Glomerular visceral epithelial cell (primary cell): ENCODE measurements around the gene CCNB1.
"Not testable (repeated sequence)": the region's sequence is repeated elsewhere in the genome, so short reads cannot be mapped to it uniquely, and the experiment has no call there.

Source experiments
- DNase-seq: peaks from one replicate; pipeline ENCODE4 v3.0.0-alpha.2; 2016; ENCODE audit errors: extremely low spot score

Gene CCNB1

DNA sequence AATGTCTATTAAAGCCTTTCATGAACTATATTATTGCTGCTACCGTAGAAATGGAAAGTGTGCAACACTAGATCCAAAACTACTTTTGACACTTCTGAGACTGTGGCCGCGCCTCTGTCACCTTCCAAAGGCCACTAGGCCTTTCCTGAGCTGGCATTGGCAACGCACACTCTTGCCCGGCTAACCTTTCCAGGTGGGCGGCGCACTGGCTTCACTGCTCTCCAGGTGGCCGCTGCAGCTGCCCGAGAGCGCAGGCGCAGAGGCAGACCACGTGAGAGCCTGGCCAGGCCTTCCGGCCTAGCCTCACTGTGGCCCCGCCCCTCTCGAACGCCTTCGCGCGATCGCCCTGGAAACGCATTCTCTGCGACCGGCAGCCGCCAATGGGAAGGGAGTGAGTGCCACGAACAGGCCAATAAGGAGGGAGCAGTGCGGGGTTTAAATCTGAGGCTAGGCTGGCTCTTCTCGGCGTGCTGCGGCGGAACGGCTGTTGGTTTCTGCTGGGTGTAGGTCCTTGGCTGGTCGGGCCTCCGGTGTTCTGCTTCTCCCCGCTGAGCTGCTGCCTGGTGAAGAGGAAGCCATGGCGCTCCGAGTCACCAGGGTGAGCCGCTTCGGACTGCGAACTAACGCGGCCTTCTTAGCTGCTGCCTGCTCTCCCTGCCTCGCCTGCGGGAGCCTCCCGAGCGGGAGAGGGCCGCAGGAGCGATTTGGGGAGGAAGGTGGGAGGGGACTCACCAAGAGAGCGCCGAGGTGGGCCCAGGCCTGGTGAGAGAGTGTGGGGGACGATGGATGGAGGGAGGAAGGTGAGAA, at the start of gene CCNB1:
TSS of gene CCNB1 (plus strand) at position 465 of the 807 bp plus-strand sequence. CDS start at position 578, 113 bp downstream.
- DNase-seq: peak; percentile 99

DNA sequence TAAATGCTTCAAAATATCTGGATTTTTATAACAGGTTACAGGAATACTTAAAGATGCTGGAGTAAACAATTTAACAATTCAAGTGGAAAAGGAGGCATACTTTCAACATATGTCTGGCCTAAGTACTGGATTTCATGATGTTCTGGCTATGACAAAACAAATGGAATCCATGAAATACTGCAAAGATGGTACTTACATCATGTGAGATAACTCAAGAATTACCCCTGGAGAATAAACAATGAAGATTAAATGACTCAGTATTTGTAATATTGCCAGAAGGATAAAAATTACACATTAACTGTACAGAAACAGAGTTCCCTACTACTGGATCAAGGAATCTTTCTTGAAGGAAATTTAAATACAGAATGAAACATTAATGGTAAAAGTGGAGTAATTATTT, 37.5 kb upstream of the CCNB1 start:
- peak; percentile 33 for DNase-seq

DNA sequence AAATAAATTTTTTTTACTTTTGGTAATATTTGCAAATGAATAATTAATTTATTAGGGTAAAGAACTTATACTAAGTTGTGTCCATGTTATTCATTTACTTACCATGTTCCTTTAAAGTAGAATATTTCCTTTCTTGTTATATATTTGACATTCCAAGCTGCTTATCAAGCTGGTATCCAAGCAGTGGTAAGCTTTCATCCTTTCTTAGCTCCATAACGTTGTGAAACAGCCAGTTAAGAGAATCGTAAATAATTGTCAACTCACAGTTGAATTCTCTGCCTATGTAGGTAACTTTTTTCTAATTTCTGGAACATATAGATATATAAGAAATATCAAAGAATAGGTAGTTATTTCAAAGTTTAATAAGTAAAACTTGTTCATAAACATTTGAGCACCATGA, 36.7 kb upstream of the CCNB1 start:
- DNase-seq: no peak

DNA sequence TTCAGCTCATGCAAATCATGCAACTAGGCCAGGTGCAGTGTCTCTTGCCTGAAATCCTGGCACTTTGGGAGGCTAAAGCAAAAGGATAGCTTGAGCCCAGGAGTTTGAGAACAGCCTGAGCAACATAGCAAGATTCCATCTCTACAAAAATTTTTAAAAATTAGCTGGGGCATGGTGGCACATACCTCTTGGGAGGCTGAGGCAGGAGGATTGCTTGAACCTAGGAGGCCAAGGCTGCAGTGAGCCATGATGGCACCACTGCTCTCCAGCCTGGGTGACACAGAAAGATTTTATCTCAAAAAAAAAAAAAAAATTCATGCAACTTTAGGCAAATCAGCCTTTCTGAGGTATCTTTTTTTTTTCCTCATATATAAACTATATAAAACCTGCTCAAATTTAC, 35.6 kb upstream of the CCNB1 start:
- no peak for DNase-seq

DNA sequence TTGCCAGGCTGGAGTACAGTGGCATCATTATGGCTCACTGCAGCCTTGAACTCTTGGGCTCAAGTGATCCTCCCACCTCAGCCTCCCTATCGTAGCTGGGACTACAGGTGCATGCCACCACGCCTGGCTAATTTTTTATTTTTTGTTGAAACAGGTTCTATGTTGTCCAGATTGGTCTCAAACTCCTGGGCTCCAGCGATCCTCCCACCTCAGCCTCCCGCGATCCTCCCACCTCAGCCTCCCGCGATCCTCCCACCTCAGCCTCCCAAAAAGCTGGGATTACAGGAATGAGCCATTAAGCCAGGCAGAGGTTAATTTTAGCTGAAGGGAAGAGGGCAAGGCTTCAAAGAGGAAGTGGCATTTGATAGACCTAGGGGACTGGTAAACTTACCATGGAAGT, 32.8 kb upstream of the CCNB1 start:
- no peak for DNase-seq

DNA sequence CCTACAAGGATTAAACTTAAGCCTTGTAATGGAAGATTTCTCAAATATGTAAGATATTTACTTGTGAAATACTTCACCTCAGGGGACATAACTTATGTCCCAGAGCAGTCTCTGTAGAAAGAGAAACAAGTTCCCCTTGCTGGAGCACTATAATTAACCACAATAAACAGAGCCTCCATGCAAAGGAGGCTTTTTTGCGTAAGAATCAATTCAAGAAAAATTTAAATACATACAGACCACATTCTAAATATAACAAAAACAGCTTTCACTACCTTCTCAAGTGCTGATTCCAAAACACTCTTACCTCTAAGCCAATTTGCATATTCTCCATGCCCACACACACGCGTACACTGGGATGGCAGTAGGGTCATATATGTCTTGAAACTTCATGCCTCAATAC, 30.7 kb upstream of the CCNB1 start:
- DNase-seq: no peak

DNA sequence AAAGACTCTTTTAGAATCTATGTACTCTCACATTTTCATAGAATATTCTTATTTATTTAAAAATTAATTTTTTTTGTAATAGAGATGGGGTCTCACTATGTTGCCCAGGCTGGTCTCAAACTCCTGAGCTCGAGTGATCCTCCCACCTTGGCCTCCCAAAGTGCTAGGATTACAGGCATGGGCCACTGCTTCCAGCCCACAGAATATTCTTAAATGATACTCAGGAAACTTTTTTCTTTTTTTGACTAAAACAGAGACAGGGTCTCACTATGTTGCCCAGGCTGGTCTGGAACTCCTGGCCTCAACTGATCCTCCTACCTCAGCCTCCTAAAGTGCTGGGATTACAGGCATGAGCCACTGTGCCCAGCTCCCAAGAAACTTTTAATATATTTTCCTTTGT, 29.7 kb upstream of the CCNB1 start:
- not testable (repeated sequence) for DNase-seq

DNA sequence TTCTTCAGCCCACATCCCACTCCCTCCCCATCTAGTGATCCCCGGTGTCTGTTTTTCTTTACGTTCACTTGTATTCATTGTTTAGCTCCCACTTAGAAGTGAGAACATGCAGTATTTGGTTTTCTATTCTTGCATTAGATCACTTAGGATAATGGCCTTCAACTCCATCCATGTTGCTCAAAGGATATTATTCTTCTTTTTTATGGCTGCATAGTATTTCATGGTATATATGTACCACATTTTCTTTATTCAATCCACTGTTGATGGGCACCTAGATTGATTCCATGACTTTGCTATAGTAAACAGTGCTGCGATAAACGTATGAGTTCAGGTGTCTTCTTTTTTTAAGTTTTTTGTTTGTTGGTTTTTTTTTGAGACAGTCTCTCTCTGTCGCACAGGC, 29.1 kb upstream of the CCNB1 start:
- DNase-seq: no peak

DNA sequence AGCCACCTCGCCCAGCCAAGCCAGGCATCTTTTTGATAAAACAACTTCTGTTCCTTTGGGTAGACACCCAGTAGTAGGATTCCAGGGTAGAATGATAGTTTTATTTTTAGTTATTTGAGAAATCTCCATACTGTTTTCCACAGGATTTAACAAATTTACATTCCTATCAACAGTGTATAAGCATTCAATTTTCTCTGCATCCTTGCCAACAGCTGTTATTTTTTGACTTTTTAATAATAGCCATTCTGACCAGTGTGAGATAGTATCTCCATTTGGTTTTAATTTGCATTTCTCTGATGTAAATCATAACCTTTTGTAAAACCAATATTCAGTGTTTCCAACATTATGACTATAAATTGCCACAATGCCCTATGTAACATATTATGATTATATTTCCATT, 28.2 kb upstream of the CCNB1 start:
- no peak for DNase-seq

DNA sequence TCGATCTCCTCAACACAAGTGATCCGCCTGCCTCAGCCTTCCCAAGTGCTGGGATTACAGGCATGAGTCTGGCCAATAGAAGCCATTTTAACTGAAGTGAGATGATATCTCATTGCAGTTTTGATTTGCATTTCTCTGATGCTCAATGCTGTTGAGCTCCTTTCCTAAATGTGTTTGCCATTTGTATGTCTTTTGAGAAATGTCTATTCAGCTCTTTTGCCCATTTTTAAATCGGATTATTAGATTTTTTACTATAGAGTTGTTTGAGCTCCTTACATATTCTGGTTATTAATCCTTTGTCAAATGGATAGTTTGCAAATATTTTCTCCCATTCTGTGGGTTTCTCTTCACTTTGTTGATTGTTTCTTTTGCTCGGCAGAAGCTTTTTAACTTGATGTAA, 26.7 kb upstream of the CCNB1 start:
- DNase-seq: not testable (repeated sequence)

DNA sequence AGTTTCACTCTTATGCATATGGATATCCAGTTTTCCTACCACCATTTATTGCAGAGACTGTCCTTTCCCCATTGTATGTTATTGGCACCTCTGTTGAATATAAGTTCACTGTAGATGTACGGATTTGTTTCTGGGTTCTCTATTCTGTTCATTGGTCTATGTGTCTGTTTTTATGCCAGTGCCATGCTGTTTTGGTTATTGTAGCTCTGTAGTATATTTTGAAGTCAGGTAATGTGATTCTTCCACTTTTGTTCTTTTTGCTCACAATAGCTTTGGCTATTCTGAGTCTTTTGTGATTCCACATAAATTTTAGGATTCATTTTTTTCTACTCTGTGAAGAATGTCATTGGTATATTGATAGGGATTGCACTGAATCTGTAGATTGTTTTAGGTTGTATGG, 26.1 kb upstream of the CCNB1 start:
- DNase-seq: no peak

DNA sequence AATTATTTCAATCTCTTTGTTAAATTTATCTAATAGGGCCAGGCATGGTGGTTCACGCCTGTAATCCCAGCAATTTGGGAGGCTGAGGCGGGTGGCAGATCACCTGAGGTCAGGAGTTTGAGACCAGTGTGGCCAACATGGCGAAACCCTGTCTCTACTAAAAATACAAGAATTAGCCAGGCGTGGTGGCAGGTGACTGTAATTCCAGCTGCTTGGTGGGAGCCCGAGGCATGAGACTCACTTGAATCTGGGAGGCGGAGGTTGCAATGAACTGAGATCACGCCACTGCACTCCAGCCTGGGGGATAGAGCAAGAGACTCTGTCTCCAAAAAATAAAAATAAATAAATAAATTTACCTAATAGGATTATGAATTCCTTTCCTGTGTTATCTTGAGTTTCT, 18.4 kb upstream of the CCNB1 start:
- DNase-seq: not testable (repeated sequence)

DNA sequence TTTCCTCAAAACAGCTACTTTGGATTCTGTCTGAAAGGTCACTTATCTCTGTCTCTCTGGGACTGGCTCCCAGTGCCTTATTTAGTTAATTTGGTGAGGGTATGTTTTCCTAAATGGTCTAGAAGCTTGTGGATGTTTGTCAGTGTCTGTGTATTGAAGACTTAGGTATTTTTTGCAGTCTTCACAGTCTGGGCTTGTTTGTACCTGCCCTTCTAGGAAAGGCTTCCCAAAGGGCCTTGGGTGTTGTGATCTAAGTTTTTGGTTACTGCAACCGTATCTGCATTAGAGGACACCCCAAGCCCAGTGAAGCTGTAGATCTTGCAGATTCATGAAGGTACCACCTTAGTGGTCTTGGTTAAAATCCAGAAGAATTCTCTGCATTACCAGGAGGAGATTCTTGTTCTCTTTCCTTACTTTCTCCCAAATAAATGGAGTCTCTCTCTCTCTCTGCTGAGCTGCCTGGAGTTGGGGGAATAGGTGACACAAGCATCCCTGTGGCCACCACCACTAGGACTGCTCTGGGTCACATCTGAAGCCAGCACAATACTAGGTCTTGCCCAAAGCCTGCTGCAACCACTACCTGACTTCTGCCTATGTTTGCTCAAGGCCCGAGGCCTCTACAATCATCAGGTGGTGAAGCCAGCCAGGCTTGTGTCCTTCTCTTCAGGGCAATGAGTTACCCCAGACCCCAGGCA, 17.8 kb upstream of the CCNB1 start:
- no peak for DNase-seq

DNA sequence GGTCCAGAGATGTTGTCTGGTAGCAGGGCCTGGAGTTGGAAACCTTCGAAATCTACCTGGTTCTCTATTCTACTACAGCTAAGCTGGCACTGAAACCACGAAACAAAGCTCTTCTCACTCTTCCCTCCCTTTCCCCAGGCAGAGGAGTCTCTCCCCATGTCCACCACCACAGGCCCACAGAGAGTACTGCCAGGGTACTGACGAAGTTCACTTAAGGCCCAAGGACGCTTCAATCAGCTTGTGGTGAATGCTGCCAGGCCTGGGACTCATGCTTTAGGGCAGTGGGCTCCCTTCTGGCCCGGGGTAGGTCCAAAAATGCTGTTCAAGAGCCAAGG, 17.3 kb upstream of the CCNB1 start:
- DNase-seq: no peak

DNA sequence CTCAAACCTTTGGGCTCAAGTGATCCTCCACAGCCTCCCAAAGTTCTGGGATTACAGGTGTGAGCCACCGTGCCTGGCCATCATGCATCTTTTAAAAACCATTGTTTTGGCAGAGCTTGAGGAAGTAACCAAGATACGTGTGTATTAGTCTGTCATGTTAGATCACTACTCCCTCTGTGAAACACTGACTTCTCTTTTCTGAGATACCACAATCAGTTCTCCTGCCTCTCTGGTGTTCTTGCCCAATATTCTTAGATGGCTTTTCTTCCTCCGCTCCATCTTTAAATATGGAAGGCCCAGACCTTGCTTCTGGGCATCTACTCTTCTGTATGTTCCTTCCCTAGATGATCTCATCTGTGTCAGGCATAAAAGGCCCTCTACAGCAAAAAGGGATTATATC, 14.2 kb upstream of the CCNB1 start:
- no peak for DNase-seq

DNA sequence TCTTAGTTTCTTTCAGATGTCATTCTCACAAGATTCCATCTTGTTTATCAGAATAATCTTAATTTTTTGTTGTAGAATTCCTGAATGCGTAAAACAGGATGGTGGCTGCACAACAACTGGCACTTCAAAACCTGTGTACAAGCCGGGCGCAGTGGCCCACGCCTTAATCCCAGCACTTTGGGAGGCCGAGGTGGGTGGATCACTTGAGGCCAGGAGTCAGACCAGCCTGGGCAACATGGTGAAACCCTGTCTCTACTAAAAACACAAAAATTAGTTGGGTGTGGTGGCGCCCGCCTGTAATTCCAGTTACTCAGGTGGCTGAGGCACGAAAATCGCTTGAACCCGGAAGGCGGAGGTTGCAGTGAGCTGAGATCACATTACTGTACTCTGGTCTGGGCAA, 10.5 kb upstream of the CCNB1 start:
- no peak for DNase-seq

DNA sequence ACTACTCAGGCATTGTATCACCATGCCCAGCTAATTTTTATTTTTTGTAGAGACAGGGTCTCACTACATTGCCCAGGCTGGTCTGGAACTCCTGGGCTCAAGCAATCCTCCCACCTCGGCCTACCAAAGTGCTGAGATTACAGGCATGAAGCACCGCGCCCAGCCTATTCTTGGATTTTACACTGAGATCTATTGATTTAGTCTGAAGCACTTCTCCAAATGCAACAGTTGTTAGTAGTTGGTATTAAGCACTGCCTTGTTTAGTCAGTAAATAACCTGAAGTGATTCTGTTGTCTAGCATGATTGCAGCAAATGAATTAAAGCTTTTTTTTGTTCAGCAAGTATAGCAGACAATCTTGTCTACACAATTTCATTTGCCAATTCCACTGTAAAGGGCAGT, 8.9 kb upstream of the CCNB1 start:
- DNase-seq: no peak

DNA sequence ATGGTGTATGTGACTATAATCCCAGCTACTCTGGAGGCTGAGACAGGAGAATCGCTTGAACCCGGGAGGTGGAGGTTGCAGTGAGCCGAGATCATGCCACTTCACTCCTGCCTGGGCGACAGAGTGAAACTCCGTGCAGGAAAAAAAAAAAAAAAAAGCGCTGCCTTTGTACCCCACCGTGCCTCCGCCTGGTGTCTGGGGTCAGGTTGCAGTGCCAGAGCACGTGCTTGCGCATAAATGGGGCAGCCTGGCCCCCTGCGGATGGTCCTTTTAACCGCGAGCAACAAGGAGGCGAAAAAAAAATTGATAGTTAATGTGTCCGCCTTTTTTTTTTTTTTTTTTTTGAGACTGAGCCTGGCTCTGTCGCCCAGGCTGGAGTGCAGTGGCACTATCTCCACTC, 6.3 kb upstream of the CCNB1 start:
- no peak for DNase-seq

DNA sequence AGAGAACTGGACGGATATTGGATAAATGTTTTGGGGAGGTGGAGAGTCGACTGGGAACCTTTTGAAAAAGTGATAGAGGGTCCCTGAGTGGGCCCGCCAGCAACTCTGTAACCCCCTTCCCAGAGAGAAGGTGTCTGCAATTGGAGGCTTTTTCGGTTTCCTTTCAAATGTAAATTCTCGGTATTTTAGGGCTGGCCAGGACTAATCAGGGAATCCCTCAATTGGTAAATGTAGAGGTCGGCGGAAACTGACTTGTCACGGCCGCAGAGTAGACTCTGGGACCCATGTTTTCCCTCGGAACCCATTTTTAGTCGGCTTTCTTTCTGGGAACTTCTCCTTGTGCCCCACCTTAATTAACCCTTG, 524 bp downstream of the CCNB1 start:
- peak; percentile 15 for DNase-seq

DNA sequence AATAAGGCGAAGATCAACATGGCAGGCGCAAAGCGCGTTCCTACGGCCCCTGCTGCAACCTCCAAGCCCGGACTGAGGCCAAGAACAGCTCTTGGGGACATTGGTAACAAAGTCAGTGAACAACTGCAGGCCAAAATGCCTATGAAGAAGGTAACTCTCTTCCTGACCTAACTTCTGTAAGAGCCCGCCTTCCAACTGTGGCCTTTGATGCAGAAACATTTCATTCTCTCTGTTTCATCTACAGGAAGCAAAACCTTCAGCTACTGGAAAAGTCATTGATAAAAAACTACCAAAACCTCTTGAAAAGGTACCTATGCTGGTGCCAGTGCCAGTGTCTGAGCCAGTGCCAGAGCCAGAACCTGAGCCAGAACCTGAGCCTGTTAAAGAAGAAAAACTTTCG, 979 bp downstream of the CCNB1 start:
- no peak for DNase-seq

DNA sequence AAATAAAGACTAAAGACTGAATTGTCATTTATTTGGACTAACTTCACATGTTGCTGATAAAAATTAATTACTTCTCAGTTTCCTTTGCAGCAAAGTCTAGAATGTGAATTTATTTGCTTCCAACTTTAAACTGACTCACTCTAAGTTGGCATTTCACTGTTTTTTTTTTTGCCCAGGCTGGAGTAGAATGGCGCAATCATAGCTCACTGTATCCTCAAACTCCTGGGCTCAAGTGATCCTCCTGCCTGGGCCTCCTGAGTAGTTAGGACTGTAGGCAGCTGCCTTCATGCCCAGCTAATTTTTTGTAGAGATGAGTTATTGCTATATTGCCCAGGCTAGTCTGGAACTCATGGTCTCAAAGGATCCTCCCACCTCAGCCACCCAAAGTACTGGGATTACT, 3.5 kb downstream of the CCNB1 start:
- no peak for DNase-seq

DNA sequence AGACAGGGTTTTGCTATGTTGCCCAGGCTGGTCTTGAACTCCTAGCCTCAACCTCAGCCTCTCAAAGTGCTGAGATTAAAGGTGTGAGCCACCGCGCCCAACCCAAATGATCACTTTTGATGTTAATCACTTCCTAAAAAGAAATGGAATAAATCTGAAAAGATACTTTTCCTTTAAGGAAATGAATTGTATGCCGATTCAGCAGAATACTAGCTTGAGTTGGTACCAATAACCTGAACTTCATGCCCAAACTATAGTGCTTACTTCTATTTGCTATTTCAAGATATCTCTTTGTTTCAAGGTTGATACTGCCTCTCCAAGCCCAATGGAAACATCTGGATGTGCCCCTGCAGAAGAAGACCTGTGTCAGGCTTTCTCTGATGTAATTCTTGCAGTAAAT, 4.0 kb downstream of the CCNB1 start:
- DNase-seq: no peak

DNA sequence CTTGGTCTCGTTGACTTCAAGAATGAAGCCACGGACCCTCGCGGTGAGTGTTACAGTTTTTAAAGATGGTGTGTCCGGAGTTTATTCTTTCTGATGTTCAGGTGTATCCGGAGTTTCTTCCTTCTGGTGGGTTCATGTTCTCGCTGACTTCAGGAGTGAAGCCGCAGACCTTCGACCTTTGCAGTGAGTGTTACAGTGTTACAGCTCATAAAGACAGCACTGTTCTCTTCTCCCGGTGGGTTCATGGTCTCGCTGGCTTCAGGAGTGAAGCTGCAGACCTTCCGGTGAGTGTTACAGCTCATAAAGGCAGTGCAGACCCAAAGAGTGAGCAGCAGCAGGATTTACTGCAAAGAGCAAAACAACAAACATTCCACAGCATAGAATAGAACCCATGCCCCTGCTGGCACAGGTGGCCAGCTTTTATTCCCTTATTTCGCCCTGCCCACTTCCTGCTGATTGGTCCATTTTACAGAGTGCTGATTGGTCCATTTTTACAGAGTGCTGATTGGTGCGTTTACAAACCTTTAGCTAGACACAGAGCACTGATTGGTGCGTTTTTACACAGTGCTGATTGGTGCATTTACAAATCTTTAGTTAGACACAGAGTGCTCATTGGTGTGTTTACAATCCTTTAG, 14.8 kb downstream of the CCNB1 start:
- not testable (repeated sequence) for DNase-seq
